GM12872 (cell line): ENCODE measurements around the gene MDK.

ENCODE experiments used
- TF ChIP-seq, protein P1 (sequence below): IDR thresholded peaks from 3 replicates; pipeline ENCODE4 v1.5.1; 2011; ENCODE audit warnings: low read depth, mild to moderate bottlenecking, low read length, moderate library complexity; ENCODE audit not compliant: insufficient read depth

The MDK gene

GRCh38 chr11:46422588-46422987, 41.1 kb downstream of the MDK start:
- TF ChIP-seq, protein P1, sequence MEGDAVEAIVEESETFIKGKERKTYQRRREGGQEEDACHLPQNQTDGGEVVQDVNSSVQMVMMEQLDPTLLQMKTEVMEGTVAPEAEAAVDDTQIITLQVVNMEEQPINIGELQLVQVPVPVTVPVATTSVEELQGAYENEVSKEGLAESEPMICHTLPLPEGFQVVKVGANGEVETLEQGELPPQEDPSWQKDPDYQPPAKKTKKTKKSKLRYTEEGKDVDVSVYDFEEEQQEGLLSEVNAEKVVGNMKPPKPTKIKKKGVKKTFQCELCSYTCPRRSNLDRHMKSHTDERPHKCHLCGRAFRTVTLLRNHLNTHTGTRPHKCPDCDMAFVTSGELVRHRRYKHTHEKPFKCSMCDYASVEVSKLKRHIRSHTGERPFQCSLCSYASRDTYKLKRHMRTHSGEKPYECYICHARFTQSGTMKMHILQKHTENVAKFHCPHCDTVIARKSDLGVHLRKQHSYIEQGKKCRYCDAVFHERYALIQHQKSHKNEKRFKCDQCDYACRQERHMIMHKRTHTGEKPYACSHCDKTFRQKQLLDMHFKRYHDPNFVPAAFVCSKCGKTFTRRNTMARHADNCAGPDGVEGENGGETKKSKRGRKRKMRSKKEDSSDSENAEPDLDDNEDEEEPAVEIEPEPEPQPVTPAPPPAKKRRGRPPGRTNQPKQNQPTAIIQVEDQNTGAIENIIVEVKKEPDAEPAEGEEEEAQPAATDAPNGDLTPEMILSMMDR, result no peak

- TF ChIP-seq, protein P1, result no peak
These were observed 44.9 kb downstream of the MDK start for GRCh38 chr11:46426233-46426991.

DNA sequence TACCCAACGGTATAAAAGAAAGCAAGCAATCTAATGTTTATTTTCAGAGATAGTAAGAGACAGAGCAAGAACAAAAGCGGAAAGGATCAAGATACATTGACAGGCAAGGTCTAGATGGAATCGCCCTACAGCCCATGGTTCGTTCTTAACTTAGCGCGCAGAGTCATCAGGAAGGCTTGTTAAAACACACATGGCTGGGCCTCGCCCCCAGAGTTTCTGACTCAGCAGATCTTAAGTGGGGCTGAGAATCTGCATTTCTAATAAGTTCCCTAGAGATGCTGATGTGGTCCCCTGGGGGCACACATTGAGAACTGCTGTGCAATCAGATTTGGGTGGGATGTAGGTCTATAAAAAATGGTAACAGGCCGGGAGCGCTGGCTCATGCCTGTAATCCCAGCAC, 45.9 kb downstream of the MDK start:
- TF ChIP-seq, protein P1, result no peak

- TF ChIP-seq, protein P1, result no peak
These were observed 48.2 kb downstream of the MDK start for GRCh38 chr11:46429717-46430116.

DNA sequence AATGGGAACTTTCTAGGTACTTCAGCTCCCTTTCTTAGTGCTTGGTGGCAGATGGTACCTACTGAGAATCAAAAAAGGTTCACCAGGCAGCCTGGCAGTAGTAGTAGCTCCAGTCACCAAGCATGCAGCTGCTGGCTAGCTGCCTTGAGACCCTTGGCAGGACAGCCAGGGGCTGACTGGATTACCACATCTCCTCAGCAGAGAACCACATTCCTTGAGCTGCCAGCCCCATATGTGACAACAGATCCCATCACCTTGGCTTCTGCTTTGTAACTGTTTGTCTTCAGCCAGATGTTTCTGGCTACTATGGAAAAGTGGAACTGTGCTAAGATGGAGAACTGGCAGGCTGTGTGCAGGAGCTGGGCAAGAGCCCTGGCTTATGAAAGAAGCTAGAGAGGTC, 49.7 kb downstream of the MDK start:
- TF ChIP-seq, protein P1, result no peak
